GM12878 (cell line): ENCODE data around the gene OTOG. TPM values are rescaled to one million over a fixed set of nuclear protein-coding genes. Genes with fewer than 3 reads are reported as not detected.

ENCODE experiments used
- ATAC-seq: fragments of 200-7000 bp; cut with Tn5 transposase; 3 replicates; pipeline ENCODE4 v1.9.1; 2020; ENCODE audit warnings: mild to moderate bottlenecking, moderate library complexity
- BruUV-seq: library from RNA; stranded (reverse); fragments of 400-500 nt; replicated peaks from 2 replicates; lab custom pipeline; 2021; lab: Mats Ljungman, UMichigan
- CTCF ChIA-PET: fragments of 300-600 bp; sonication (Branson Sonifier 250); formaldehyde crosslinking; extraction: SDS; loops from one replicate; lab custom pipeline; 2021; ENCODE audit warnings: inconsistent platforms; lab: Yijun Ruan, JAX
- POLR2A ChIA-PET: fragments of 350-600 bp; formaldehyde crosslinking; extraction: SDS; loops from one replicate; lab custom pipeline; 2021; ENCODE audit warnings: inconsistent platforms; lab: Charles Lee
- RAD21 ChIA-PET: fragments of 300-600 bp; sonication (Branson Sonifier 250); formaldehyde crosslinking; loops from one replicate; lab custom pipeline; 2023; ENCODE audit warnings: antibody characterized with exemption; ENCODE audit not compliant: unreplicated experiment; lab: Charles Lee
- SMC1A ChIA-PET: fragments of 300-600 bp; sonication (Branson Sonifier 250); formaldehyde crosslinking; loops from one replicate; lab custom pipeline; 2023; ENCODE audit not compliant: unreplicated experiment, uncharacterized antibody; lab: Charles Lee
- DNase-seq: peaks from one replicate; pipeline ENCODE4 v3.0.0-alpha.2; 2011; ENCODE audit warnings: low read depth, low spot score
- FAIRE-seq: peaks from 3 replicates; lab custom pipeline; 2011; peaks lifted over from hg19 to GRCh38; lab: Jason Lieb, UNC
- H2AFZ ChIP-seq: 2 replicates; pipeline ENCODE4 v1.6.0; 2011; ENCODE audit warnings: low read depth, low read length, control low read depth; ENCODE audit not compliant: control insufficient read depth
- H3K27ac ChIP-seq: 2 replicates; pipeline ENCODE4 v1.5.1; 2011; ENCODE audit warnings: control low read depth; ENCODE audit not compliant: control insufficient read depth, insufficient read depth
- H3K27me3 ChIP-seq, 2 experiments: replicated peaks in 1 of 2; 2 replicates each; pipeline versions ENCODE4 v1.6.0 to v1.6.1; 2011; ENCODE audit warnings: low read length in 1 of 2; ENCODE audit not compliant: control insufficient read depth in 2 of 2, insufficient read depth in 2 of 2
- H3K36me3 ChIP-seq, 2 experiments: 2 replicates each; pipeline ENCODE4 v1.5.1; 2011; ENCODE audit warnings: low read length in 1 of 2; ENCODE audit not compliant: control insufficient read depth in 2 of 2, insufficient read depth in 2 of 2
- H3K4me1 ChIP-seq: 2 replicates; pipeline ENCODE4 v1.6.1; 2011; ENCODE audit warnings: mild to moderate bottlenecking, low read length, moderate library complexity, mixed read lengths; ENCODE audit not compliant: control insufficient read depth, insufficient read depth
- H3K4me2 ChIP-seq: 2 replicates; pipeline ENCODE4 v1.6.0; 2011; ENCODE audit warnings: control low read depth; ENCODE audit not compliant: control insufficient read depth, insufficient read depth
- H3K4me3 ChIP-seq: fragments of 200-600 bp; sonication (generic); 2 replicates; pipeline ENCODE4 v1.5.1; 2016
- H3K79me2 ChIP-seq: 2 replicates; pipeline ENCODE4 v1.6.0; 2011; ENCODE audit warnings: low read length; ENCODE audit not compliant: control insufficient read depth, insufficient read depth
- H3K9ac ChIP-seq: 2 replicates; pipeline ENCODE4 v1.8.0; 2011; ENCODE audit warnings: low read length, control low read depth, mixed read lengths; ENCODE audit not compliant: control insufficient read depth, insufficient read depth
- H3K9me3 ChIP-seq: replicated peaks from 3 replicates; pipeline ENCODE4 v1.5.1; 2011; ENCODE audit warnings: mild to moderate bottlenecking, low read length; ENCODE audit not compliant: control insufficient read depth, insufficient read depth
- H4K20me1 ChIP-seq: 2 replicates; pipeline ENCODE4 v1.6.0; 2011; ENCODE audit not compliant: control insufficient read depth, insufficient read depth
- ATF2 ChIP-seq: IDR thresholded peaks from 2 replicates; pipeline ENCODE4 v1.6.1; 2012; ENCODE audit warnings: low read length, inconsistent platforms
- ATF3 ChIP-seq: IDR thresholded peaks from 2 replicates; pipeline ENCODE4 v1.6.1; 2011; ENCODE audit warnings: low read depth, mild to moderate bottlenecking, low read length, moderate library complexity, borderline replicate concordance; ENCODE audit errors: extremely low read depth
- CHD2 ChIP-seq: IDR thresholded peaks from 2 replicates; pipeline ENCODE4 v1.6.1; 2011; ENCODE audit warnings: low read depth, low read length, improper control_type of control experiment, borderline replicate concordance
- CHD4 ChIP-seq: fragments of 200-600 bp; sonication (generic); IDR thresholded peaks from 2 replicates; pipeline ENCODE4 v1.6.1; 2016; ENCODE audit warnings: mild to moderate bottlenecking
- EGR1 ChIP-seq, 2 experiments: IDR thresholded peaks; 1 replicate in 1 of 2; 2 replicates in 1 of 2; pipeline ENCODE4 v1.6.1; 2011 to 2012; ENCODE audit warnings: low read depth in 2 of 2, low read length in 2 of 2, borderline replicate concordance in 1 of 2, mild to moderate bottlenecking in 1 of 2, moderate library complexity in 1 of 2
- ELK1 ChIP-seq: IDR thresholded peaks from 2 replicates; pipeline ENCODE4 v1.6.1; 2012; ENCODE audit warnings: low read depth, low read length, improper control_type of control experiment
- EP300 ChIP-seq, 2 experiments: fragments of 150-350 bp in 1 of 2; IDR thresholded peaks; 2 replicates each; pipeline ENCODE4 v1.6.1; 2011 to 2012; ENCODE audit warnings: low read depth in 2 of 2, low read length in 2 of 2, borderline replicate concordance in 1 of 2, improper control_type of control experiment in 1 of 2, inconsistent platforms in 1 of 2; ENCODE audit not compliant: control insufficient read depth in 1 of 2
- MTA2 ChIP-seq: fragments of 450-650 bp; IDR thresholded peaks from 2 replicates; pipeline ENCODE4 v1.6.1; 2016; ENCODE audit warnings: low read depth, mild to moderate bottlenecking, moderate library complexity
- NFIC ChIP-seq: IDR thresholded peaks from 2 replicates; pipeline ENCODE4 v1.6.1; 2012; ENCODE audit warnings: low read depth, mild to moderate bottlenecking, inconsistent platforms, low read length, moderate library complexity
- NFXL1 ChIP-seq: fragments of 450-650 bp; IDR thresholded peaks from 2 replicates; pipeline ENCODE4 v1.6.1; 2017; ENCODE audit warnings: antibody characterized with exemption, mild to moderate bottlenecking, borderline replicate concordance
- RAD51 ChIP-seq: fragments of 450-650 bp; IDR thresholded peaks from 2 replicates; pipeline ENCODE4 v1.6.1; 2016; ENCODE audit warnings: moderate library complexity, mild to moderate bottlenecking, inconsistent platforms
- SIN3A ChIP-seq: IDR thresholded peaks from 2 replicates; pipeline ENCODE4 v1.6.1; 2012; ENCODE audit warnings: low read depth, low read length, improper control_type of control experiment
- SKIL ChIP-seq: fragments of 450-650 bp; IDR thresholded peaks from 2 replicates; pipeline ENCODE4 v1.6.1; 2017; ENCODE audit warnings: mild to moderate bottlenecking, low read depth, inconsistent platforms; ENCODE audit not compliant: poor library complexity, severe bottlenecking
- USF2 ChIP-seq: IDR thresholded peaks from 2 replicates; pipeline ENCODE4 v1.6.1; 2011; ENCODE audit warnings: low read depth, low read length, improper control_type of control experiment, borderline replicate concordance
- ZNF384 ChIP-seq: IDR thresholded peaks from 2 replicates; pipeline ENCODE4 v1.6.1; 2012; ENCODE audit warnings: low read depth, mild to moderate bottlenecking, low read length, improper control_type of control experiment, borderline replicate concordance
- WGBS: methylation state at CpG from one replicate; pipeline ENCODE4 v1.1.6; 2016; ENCODE audit warnings: low lambda C conversion rate; ENCODE audit not compliant: insufficient replicate concordance, insufficient coverage; ENCODE audit errors: missing lambda C conversion rate; 5-methylcytosine and 5-hydroxymethylcytosine counted together
- in situ Hi-C: fragments of 300-500 bp; cut with MboI; formaldehyde crosslinking; loops from 9 replicates; pipeline ENCODE4 v1.14.3; 2018; ENCODE audit warnings: mixed read lengths
- intact Hi-C: fragments of 100-400 bp; cut with micrococcal nuclease; formaldehyde crosslinking; loops from one replicate; pipeline ENCODE4 v1.14.2; 2022; ENCODE audit not compliant: unreplicated experiment
- polyA plus RNA-seq, 11 experiments: library from polyadenylated mRNA; depleted of rRNA in 4 of 11; unstranded in 6 of 11; stranded (reverse) in 5 of 11; fragments of >200 nt; fragmentation: Nextera tagmentation in 4 of 11; fragmentation: Illumina TruSeq in 1 of 11; extraction: Ambion mirVana in 4 of 11; extraction: Trizol in 1 of 11; gene quantifications; 1 replicate in 1 of 11; 2 replicates in 10 of 11; pipeline versions ENCODE4 v1.2.1 to v1.2.3, GENCODE V29; 2011 to 2016; ENCODE audit warnings: inconsistent platforms in 2 of 11, missing spikeins in 2 of 11, low read depth in 1 of 11
- total RNA-seq, 4 experiments: library from RNA; depleted of rRNA in 3 of 4; stranded (reverse); fragments of >200 nt in 3 of 4; fragmentation: Illumina TruSeq in 1 of 4; extraction: Trizol in 1 of 4; gene quantifications; 2 replicates each; pipeline versions ENCODE4 v1.2.1 to v1.2.3, GENCODE V29; 2013 to 2021

Gene OTOG
- total and polyA plus RNA-seq, 10 of the 15 experiments (the other 5 are each of a cell fraction or from before 2014, with no cell fraction given) = not detected

- no peak for TF ChIP-seq ATF3
- no peak for TF ChIP-seq SIN3A
Observed at GRCh38 chr11:17548444-17548843, 1.4 kb downstream of the OTOG start (continued).

GRCh38 chr11:17550450-17551346 lies 3.6 kb downstream of the OTOG start:
- no peak for DNase-seq
- Histone ChIP-seq H3K9ac (no peak overlapping the region), H3K79me2 (no peaks in the 10 kb centered on the region), H3K9me3 (no peaks in the 10 kb centered on the region), H3K4me1 (no peaks in the 10 kb centered on the region), H3K4me2 (no peak overlapping the region), H2AFZ (no peak overlapping the region), H3K27me3 (peaks cover 0 to 2% of the 10 kb centered on the region in 2 experiments; a peak in 3 of 4 replicates), H3K27ac (no peak overlapping the region), H4K20me1 (no peaks in the 10 kb centered on the region), H3K4me3 (no peak overlapping the region), H3K36me3 (no peaks in the 10 kb centered on the region)
- intact Hi-C loops (no loop called here), in situ Hi-C loops (no loop called here)
- ChIA-PET CTCF (no interaction called here), SMC1A (no interaction called here), RAD21 (no interaction called here), POLR2A (no interaction called here)
- no peak for ATAC-seq
- BruUV-seq = no TSS peak
- FAIRE-seq = no peak
- 15% methylated on average over 12 of the region's 12 CpGs for WGBS
- TF ChIP-seq EP300 (IDR thresholded peaks at IDR 0.05; ENCODE audit: borderline replicate concordance in 1 of 2, control insufficient read depth in 1 of 2, low read depth in 2 of 2, low read length in 2 of 2) (no peak), CHD2 (no peak), MTA2 (no peak), ZNF384 (no peak), SKIL (no peak), RAD51 (no peak), EGR1 (IDR thresholded peaks at IDR 0.05; ENCODE audit: borderline replicate concordance in 1 of 2, low read depth in 2 of 2, low read length in 2 of 2) (no peak), ATF2 (no peak), NFXL1 (no peak), NFIC (no peak), CHD4 (no peak), USF2 (no peak), ELK1 (no peak)
